ENCODE results near the gene HIGD1B. TPM values are rescaled to one million over a fixed set of nuclear protein-coding genes. Genes with fewer than 3 reads are reported as not detected.
A peak's percentile ranks its signal among the peaks of the same experiment; 100 is the strongest.

The HIGD1B gene
- total and polyA plus RNA-seq, 3 donors from 2014 or later, result 0.81 to 2.6 TPM; not detected in 1

DNA sequence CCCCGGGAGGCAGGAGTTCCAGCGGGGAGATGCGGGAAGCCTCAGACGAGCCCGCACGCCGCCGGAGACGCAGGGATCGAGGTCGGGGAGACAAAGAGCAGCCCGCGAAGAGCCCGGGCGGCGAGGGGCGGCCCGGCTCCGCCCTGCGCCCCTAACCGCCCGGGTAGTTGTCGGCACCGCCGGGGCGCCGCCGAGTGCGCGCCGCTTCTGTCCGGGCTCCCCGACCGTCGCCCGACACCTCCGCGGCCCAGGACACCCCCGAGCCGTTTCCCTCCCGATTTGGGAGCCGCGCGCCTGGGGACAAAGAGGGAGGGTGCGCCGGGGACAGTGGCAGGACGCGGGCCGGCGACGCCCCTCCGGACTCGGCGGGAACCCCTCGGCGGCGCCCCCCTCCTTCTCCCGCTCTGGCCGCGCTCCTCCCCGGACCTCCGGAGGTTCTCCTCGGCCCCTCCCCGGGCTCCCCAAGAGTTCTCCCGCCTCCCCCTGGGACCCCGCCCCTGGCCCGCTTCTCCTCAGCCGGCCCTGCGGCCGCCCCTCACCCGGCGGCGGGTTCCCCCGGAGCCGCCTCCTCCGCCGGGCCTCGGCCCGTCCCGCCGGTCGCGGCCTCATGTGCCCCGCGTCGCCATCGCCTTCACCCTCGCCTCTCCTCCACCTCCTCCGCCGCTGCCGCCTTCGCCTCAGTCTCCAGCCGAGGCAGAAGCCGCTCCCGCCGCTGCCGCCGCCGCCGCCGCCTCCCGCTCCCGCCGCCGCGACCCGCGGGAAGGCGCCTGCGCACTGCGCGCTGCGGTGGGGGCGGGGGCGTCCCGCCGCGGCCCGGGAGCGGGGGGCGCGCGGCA lies 17.9 kb upstream of the HIGD1B start, which contains the start of gene GJC1:
Gene GJC1, minus strand, starts transcription at position 765 of the 836 bp plus-strand sequence. CDS start 24,470 bp downstream, outside the sequence.
- intact Hi-C loops (cut with DNase I; ENCODE audit: low total_unique reads), result no loop called here
- Histone ChIP-seq H3K9me3 (no peaks in the 10 kb centered on the region), H3K4me3 (peak within 1 kb of the TSS; percentile 58 to 74), H3K36me3 (ENCODE audit: low read depth, missing control alignments) (no peaks in the 10 kb centered on the region), H3K4me1 (no peaks in the 10 kb centered on the region), H3K27me3 (no peaks in the 10 kb centered on the region), H3K27ac (peak within 1 kb of the TSS; percentile 67 to 83)
- peak; percentile 18 for DNase-seq
- WGBS, 2 donors, result 0 to 1% methylated on average over 6 to 101 of the region's 123 CpGs
- TF ChIP-seq POLR2A (IDR thresholded peaks at IDR 0.05), result no peak
- TF ChIP-seq, protein P1, sequence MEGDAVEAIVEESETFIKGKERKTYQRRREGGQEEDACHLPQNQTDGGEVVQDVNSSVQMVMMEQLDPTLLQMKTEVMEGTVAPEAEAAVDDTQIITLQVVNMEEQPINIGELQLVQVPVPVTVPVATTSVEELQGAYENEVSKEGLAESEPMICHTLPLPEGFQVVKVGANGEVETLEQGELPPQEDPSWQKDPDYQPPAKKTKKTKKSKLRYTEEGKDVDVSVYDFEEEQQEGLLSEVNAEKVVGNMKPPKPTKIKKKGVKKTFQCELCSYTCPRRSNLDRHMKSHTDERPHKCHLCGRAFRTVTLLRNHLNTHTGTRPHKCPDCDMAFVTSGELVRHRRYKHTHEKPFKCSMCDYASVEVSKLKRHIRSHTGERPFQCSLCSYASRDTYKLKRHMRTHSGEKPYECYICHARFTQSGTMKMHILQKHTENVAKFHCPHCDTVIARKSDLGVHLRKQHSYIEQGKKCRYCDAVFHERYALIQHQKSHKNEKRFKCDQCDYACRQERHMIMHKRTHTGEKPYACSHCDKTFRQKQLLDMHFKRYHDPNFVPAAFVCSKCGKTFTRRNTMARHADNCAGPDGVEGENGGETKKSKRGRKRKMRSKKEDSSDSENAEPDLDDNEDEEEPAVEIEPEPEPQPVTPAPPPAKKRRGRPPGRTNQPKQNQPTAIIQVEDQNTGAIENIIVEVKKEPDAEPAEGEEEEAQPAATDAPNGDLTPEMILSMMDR (IDR thresholded peaks at IDR 0.05), result no peak

GRCh38 chr17:44830359-44831288 lies 17.1 kb upstream of the HIGD1B start:
- TF ChIP-seq, protein P1 (IDR thresholded peaks at IDR 0.05), result no peak
- no peak for TF ChIP-seq POLR2A (IDR thresholded peaks at IDR 0.05)
- Histone ChIP-seq H3K9me3 (no peaks in the 10 kb centered on the region), H3K4me3 (peak overlapping the region; percentile 58 to 74), H3K4me1 (no peaks in the 10 kb centered on the region), H3K36me3 (ENCODE audit: low read depth, missing control alignments) (no peaks in the 10 kb centered on the region), H3K27ac (peak overlapping the region; percentile 44 to 83), H3K27me3 (no peaks in the 10 kb centered on the region)
- peak; percentile 39 for DNase-seq
- 7 to 21% methylated on average over 12 to 41 of the region's 58 CpGs for WGBS, 2 donors
- intact Hi-C loops (cut with DNase I; ENCODE audit: low total_unique reads), result no loop called here

GRCh38 chr17:44831371-44831770 lies 16.3 kb upstream of the HIGD1B start:
- H3K27ac ChIP-seq, result no peak overlapping the region
- H3K4me3 ChIP-seq, result no peak overlapping the region
- WGBS, 2 donors, result 38 to 64% methylated on average over 10 to 12 of the region's 12 CpGs
- DNase-seq, result no peak
- intact Hi-C loops (cut with DNase I; ENCODE audit: low total_unique reads), result no loop called here
- no peaks in the 10 kb centered on the region for H3K36me3 ChIP-seq (ENCODE audit: low read depth, missing control alignments)
- no peaks in the 10 kb centered on the region for H3K27me3 ChIP-seq
- no peak for TF ChIP-seq POLR2A (IDR thresholded peaks at IDR 0.05)
- TF ChIP-seq, protein P1 (IDR thresholded peaks at IDR 0.05), result no peak
- no peaks in the 10 kb centered on the region for H3K4me1 ChIP-seq
- no peaks in the 10 kb centered on the region for H3K9me3 ChIP-seq

DNA sequence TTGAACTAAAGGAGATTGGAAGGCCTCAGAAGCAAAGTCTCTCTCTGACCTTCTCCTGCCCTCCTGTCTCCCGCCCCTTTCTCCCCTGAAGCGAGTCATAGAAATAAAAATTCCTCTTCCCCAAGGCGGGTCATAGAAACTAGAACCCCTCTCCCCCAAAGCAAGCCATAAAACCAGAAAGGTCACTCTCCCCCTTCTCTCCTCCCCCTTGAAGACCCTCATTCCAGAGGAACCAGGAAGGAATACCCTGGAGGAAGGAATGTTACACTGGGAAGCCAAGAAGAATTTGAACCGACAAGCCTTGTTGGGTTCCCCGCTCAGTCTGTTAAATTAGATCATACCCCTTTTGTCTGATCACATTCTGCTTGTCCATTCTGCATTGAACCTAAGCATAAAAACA lies 14.9 kb upstream of the HIGD1B start:
- no peak overlapping the region for H3K4me3 ChIP-seq
- TF ChIP-seq POLR2A (IDR thresholded peaks at IDR 0.05), result no peak
- TF ChIP-seq, protein P1 (IDR thresholded peaks at IDR 0.05), result no peak
- no peaks in the 10 kb centered on the region for H3K9me3 ChIP-seq
- intact Hi-C loops (cut with DNase I; ENCODE audit: low total_unique reads), result no loop called here
- no peak overlapping the region for H3K27ac ChIP-seq
- no peak for DNase-seq
- 77 to 87% methylated on average over 5 of the region's 5 CpGs for WGBS, 2 donors
- no peaks in the 10 kb centered on the region for H3K4me1 ChIP-seq
- H3K27me3 ChIP-seq, result no peaks in the 10 kb centered on the region
- no peaks in the 10 kb centered on the region for H3K36me3 ChIP-seq (ENCODE audit: low read depth, missing control alignments)

Data from testis (tissue), 3 donors.